HG03175 (cell line): ENCODE data around the gene CDC42.
"Not testable (repeated sequence)": the region's sequence is repeated elsewhere in the genome, so short reads cannot be mapped to it uniquely, and the experiment has no call there.

ENCODE experiments used
- ATAC-seq: cut with Tn5 transposase; IDR thresholded peaks from one replicate; pipeline ENCODE4 v1.9.1; 2021; ENCODE audit warnings: mild to moderate bottlenecking, moderate library complexity; ENCODE audit not compliant: unreplicated experiment

CDC42 gene

GRCh38 chr1:22071511-22071910 is 19.0 kb downstream of the CDC42 start:
- ATAC-seq, result no peak

- ATAC-seq, result no peak
Measured at GRCh38 chr1:22074803-22075202, 22.3 kb downstream of the CDC42 start.

GRCh38 chr1:22075718-22076117 is 23.2 kb downstream of the CDC42 start:
- ATAC-seq, result no peak

- no peak for ATAC-seq
Measured at GRCh38 chr1:22076346-22076745, 23.8 kb downstream of the CDC42 start.

GRCh38 chr1:22077728-22078127 is 25.2 kb downstream of the CDC42 start:
- ATAC-seq, result no peak

GRCh38 chr1:22078133-22078532 is 25.6 kb downstream of the CDC42 start:
- ATAC-seq, result no peak

- ATAC-seq, result no peak
Measured at GRCh38 chr1:22080191-22080590, 27.7 kb downstream of the CDC42 start.

GRCh38 chr1:22088331-22088730 is 35.8 kb downstream of the CDC42 start:
- ATAC-seq, result no peak

- ATAC-seq, result no peak
Measured at GRCh38 chr1:22089134-22089571, 36.6 kb downstream of the CDC42 start.

- no peak for ATAC-seq
Measured at GRCh38 chr1:22089787-22090186, 37.3 kb downstream of the CDC42 start.

- ATAC-seq, result no peak
Measured at GRCh38 chr1:22090867-22091266, 38.4 kb downstream of the CDC42 start.

- not testable (repeated sequence) for ATAC-seq
Measured at GRCh38 chr1:22092026-22092768, 39.7 kb downstream of the CDC42 start.

- no peak for ATAC-seq
Measured at GRCh38 chr1:22093513-22093912, 41.0 kb downstream of the CDC42 start.

GRCh38 chr1:22096036-22096435 is 43.5 kb downstream of the CDC42 start:
- ATAC-seq, result no peak

GRCh38 chr1:22096463-22096862 is 44.0 kb downstream of the CDC42 start:
- ATAC-seq, result no peak

- ATAC-seq, result no peak
Measured at GRCh38 chr1:22098752-22099151, 46.2 kb downstream of the CDC42 start.

- no peak for ATAC-seq
Measured at GRCh38 chr1:22100168-22100567, 47.7 kb downstream of the CDC42 start.

GRCh38 chr1:22101199-22101598 is 48.7 kb downstream of the CDC42 start:
- ATAC-seq, result no peak

- no peak for ATAC-seq
Measured at GRCh38 chr1:22101995-22102394, 49.5 kb downstream of the CDC42 start.

- ATAC-seq, result no peak
Measured at GRCh38 chr1:22102746-22103145, 50.2 kb downstream of the CDC42 start.

- no peak for ATAC-seq
Measured at GRCh38 chr1:22104094-22104493, 51.6 kb downstream of the CDC42 start.

GRCh38 chr1:22104865-22105437 is 52.4 kb downstream of the CDC42 start:
- ATAC-seq, result no peak
